ENCODE data around the gene CALML5.
"Not testable (repeated sequence)": the region's sequence is repeated elsewhere in the genome, so short reads cannot be mapped to it uniquely, and the experiment has no call there.

The CALML5 gene

GRCh38 chr10:5485290-5485689, 14.1 kb downstream of the CALML5 start:
- Histone ChIP-seq H3K9me3 (ENCODE audit: low read length) (no peaks in the 10 kb centered on the region), H3K27me3 (ENCODE audit: control insufficient read depth in 1 of 2, insufficient read depth in 2 of 2, low read length in 2 of 2) (no peaks in the 10 kb centered on the region), H3K36me3 (ENCODE audit: insufficient read depth, low read length) (no peaks in the 10 kb centered on the region), H3K4me1 (ENCODE audit: insufficient read depth, low read length) (no peaks in the 10 kb centered on the region), H3K4me3 (ENCODE audit: low read depth in 1 of 2, low read length in 2 of 2) (no peak overlapping the region), H3K9ac (ENCODE audit: low read length) (no peak overlapping the region), H3K27ac (ENCODE audit: low read depth, low read length) (no peak overlapping the region)

GRCh38 chr10:5484205-5484604, 15.2 kb downstream of the CALML5 start:
- Histone ChIP-seq H3K4me1 (ENCODE audit: insufficient read depth, low read length) (no peaks in the 10 kb centered on the region), H3K27me3 (ENCODE audit: control insufficient read depth in 1 of 2, insufficient read depth in 2 of 2, low read length in 2 of 2) (no peaks in the 10 kb centered on the region), H3K9ac (ENCODE audit: low read length) (no peak overlapping the region), H3K9me3 (ENCODE audit: low read length) (no peaks in the 10 kb centered on the region), H3K4me3 (ENCODE audit: low read depth in 1 of 2, low read length in 2 of 2) (no peak overlapping the region), H3K27ac (ENCODE audit: low read depth, low read length) (no peak overlapping the region), H3K36me3 (ENCODE audit: insufficient read depth, low read length) (no peaks in the 10 kb centered on the region)

- no peak overlapping the region for H3K9ac ChIP-seq (ENCODE audit: low read length)
Observed at GRCh38 chr10:5482016-5482415, 17.4 kb downstream of the CALML5 start.

GRCh38 chr10:5481121-5481520, 18.2 kb downstream of the CALML5 start:
- Histone ChIP-seq H3K27me3 (ENCODE audit: control insufficient read depth in 1 of 2, insufficient read depth in 2 of 2, low read length in 2 of 2) (no peaks in the 10 kb centered on the region), H3K9me3 (ENCODE audit: low read length) (no peaks in the 10 kb centered on the region), H3K36me3 (ENCODE audit: insufficient read depth, low read length) (no peaks in the 10 kb centered on the region), H3K9ac (ENCODE audit: low read length) (no peak overlapping the region), H3K4me1 (ENCODE audit: insufficient read depth, low read length) (no peaks in the 10 kb centered on the region), H3K27ac (ENCODE audit: low read depth, low read length) (no peak overlapping the region), H3K4me3 (ENCODE audit: low read depth in 1 of 2, low read length in 2 of 2) (no peak overlapping the region)

More at GRCh38 chr10:5482016-5482415, 17.4 kb downstream of the CALML5 start:
- Histone ChIP-seq H3K27ac (ENCODE audit: low read depth, low read length) (no peak overlapping the region), H3K27me3 (ENCODE audit: control insufficient read depth in 1 of 2, insufficient read depth in 2 of 2, low read length in 2 of 2) (no peaks in the 10 kb centered on the region), H3K9me3 (ENCODE audit: low read length) (no peaks in the 10 kb centered on the region), H3K36me3 (ENCODE audit: insufficient read depth, low read length) (no peaks in the 10 kb centered on the region), H3K4me1 (ENCODE audit: insufficient read depth, low read length) (no peaks in the 10 kb centered on the region), H3K4me3 (ENCODE audit: low read depth in 1 of 2, low read length in 2 of 2) (no peak overlapping the region)

- Histone ChIP-seq H3K27ac (ENCODE audit: low read depth, low read length) (no peak overlapping the region), H3K4me3 (ENCODE audit: low read depth in 1 of 2, low read length in 2 of 2) (no peak overlapping the region)
Observed at GRCh38 chr10:5480162-5480941, 19.0 kb downstream of the CALML5 start.

GRCh38 chr10:5479481-5480161, 19.7 kb downstream of the CALML5 start:
- H3K36me3 ChIP-seq (ENCODE audit: insufficient read depth, low read length): no peaks in the 10 kb centered on the region
- no peak overlapping the region for H3K9ac ChIP-seq (ENCODE audit: low read length)
- no peaks in the 10 kb centered on the region for H3K27me3 ChIP-seq (ENCODE audit: control insufficient read depth in 1 of 2, insufficient read depth in 2 of 2, low read length in 2 of 2)
- no peaks in the 10 kb centered on the region for H3K9me3 ChIP-seq (ENCODE audit: low read length)
- no peaks in the 10 kb centered on the region for H3K4me1 ChIP-seq (ENCODE audit: insufficient read depth, low read length)
- no peak overlapping the region for H3K27ac ChIP-seq (ENCODE audit: low read depth, low read length)
- H3K4me3 ChIP-seq (ENCODE audit: low read depth in 1 of 2, low read length in 2 of 2): no peak overlapping the region

More at GRCh38 chr10:5480162-5480941, 19.0 kb downstream of the CALML5 start:
- Histone ChIP-seq H3K4me1 (ENCODE audit: insufficient read depth, low read length) (no peaks in the 10 kb centered on the region), H3K36me3 (ENCODE audit: insufficient read depth, low read length) (no peaks in the 10 kb centered on the region), H3K27me3 (ENCODE audit: control insufficient read depth in 1 of 2, insufficient read depth in 2 of 2, low read length in 2 of 2) (no peaks in the 10 kb centered on the region), H3K9me3 (ENCODE audit: low read length) (no peaks in the 10 kb centered on the region), H3K9ac (ENCODE audit: low read length) (no peak overlapping the region)

- no peaks in the 10 kb centered on the region for H3K27me3 ChIP-seq (ENCODE audit: control insufficient read depth in 1 of 2, insufficient read depth in 2 of 2, low read length in 2 of 2)
- no peak overlapping the region for H3K4me3 ChIP-seq (ENCODE audit: low read depth in 1 of 2, low read length in 2 of 2)
- H3K36me3 ChIP-seq (ENCODE audit: insufficient read depth, low read length): no peaks in the 10 kb centered on the region
- no peak overlapping the region for H3K9ac ChIP-seq (ENCODE audit: low read length)
- H3K9me3 ChIP-seq (ENCODE audit: low read length): no peaks in the 10 kb centered on the region
- H3K27ac ChIP-seq (ENCODE audit: low read depth, low read length): no peak overlapping the region
- H3K4me1 ChIP-seq (ENCODE audit: insufficient read depth, low read length): no peaks in the 10 kb centered on the region
Observed at GRCh38 chr10:5478694-5479305, 20.6 kb downstream of the CALML5 start.

- Histone ChIP-seq H3K4me3 (ENCODE audit: low read depth in 1 of 2, low read length in 2 of 2) (no peak overlapping the region), H3K36me3 (ENCODE audit: insufficient read depth, low read length) (no peaks in the 10 kb centered on the region), H3K9ac (ENCODE audit: low read length) (no peak overlapping the region), H3K9me3 (ENCODE audit: low read length) (no peaks in the 10 kb centered on the region), H3K27me3 (ENCODE audit: control insufficient read depth in 1 of 2, insufficient read depth in 2 of 2, low read length in 2 of 2) (no peaks in the 10 kb centered on the region), H3K27ac (ENCODE audit: low read depth, low read length) (no peak overlapping the region), H3K4me1 (ENCODE audit: insufficient read depth, low read length) (no peaks in the 10 kb centered on the region)
Observed at GRCh38 chr10:5477948-5478693, 21.2 kb downstream of the CALML5 start.

- Histone ChIP-seq H3K4me3 (ENCODE audit: low read depth in 1 of 2, low read length in 2 of 2) (no peak overlapping the region), H3K27ac (ENCODE audit: low read depth, low read length) (no peak overlapping the region), H3K27me3 (ENCODE audit: control insufficient read depth in 1 of 2, insufficient read depth in 2 of 2, low read length in 2 of 2) (no peaks in the 10 kb centered on the region), H3K9ac (ENCODE audit: low read length) (no peak overlapping the region), H3K9me3 (ENCODE audit: low read length) (no peaks in the 10 kb centered on the region), H3K4me1 (ENCODE audit: insufficient read depth, low read length) (no peaks in the 10 kb centered on the region), H3K36me3 (ENCODE audit: insufficient read depth, low read length) (no peaks in the 10 kb centered on the region)
Observed at GRCh38 chr10:5476918-5477525, 22.3 kb downstream of the CALML5 start.

- not testable (repeated sequence) for H3K27me3 ChIP-seq (ENCODE audit: control insufficient read depth in 1 of 2, insufficient read depth in 2 of 2, low read length in 2 of 2); H3K36me3 ChIP-seq (ENCODE audit: insufficient read depth, low read length); H3K4me1 ChIP-seq (ENCODE audit: insufficient read depth, low read length); H3K4me3 ChIP-seq (ENCODE audit: low read depth in 1 of 2, low read length in 2 of 2); H3K27ac ChIP-seq (ENCODE audit: low read depth, low read length); H3K9me3 ChIP-seq (ENCODE audit: low read length); H3K9ac ChIP-seq (ENCODE audit: low read length)
Observed at GRCh38 chr10:5475974-5476807, 23.2 kb downstream of the CALML5 start.
